SJSA1 (cell line): Measurements from ENCODE around the gene INHBE. TPM values are rescaled to one million over a fixed set of nuclear protein-coding genes. Genes with fewer than 3 reads are reported as not detected.

Source experiments
- DNase-seq, 2 experiments: peaks; one replicate each; pipeline ENCODE4 v3.0.0-alpha.2; 2015 to 2020; ENCODE audit warnings: low spot score in 2 of 2, low read depth in 1 of 2
- H3K27ac ChIP-seq: fragments of 250-450 bp; sonication (Bioruptor Pico); 2 replicates; pipeline ENCODE4 v1.5.1; 2020; ENCODE audit warnings: mild to moderate bottlenecking, moderate library complexity
- H3K27me3 ChIP-seq: fragments of 250-450 bp; sonication (Bioruptor Pico); replicated peaks from 2 replicates; pipeline ENCODE4 v1.5.1; 2020; ENCODE audit warnings: mild to moderate bottlenecking, moderate library complexity
- H3K36me3 ChIP-seq: fragments of 250-450 bp; sonication (Bioruptor Pico); 2 replicates; pipeline ENCODE4 v1.5.1; 2020; ENCODE audit warnings: mild to moderate bottlenecking
- H3K4me1 ChIP-seq: fragments of 250-450 bp; sonication (Bioruptor Pico); replicated peaks from 2 replicates; pipeline ENCODE4 v1.6.1; 2021; ENCODE audit warnings: mild to moderate bottlenecking
- H3K4me3 ChIP-seq: fragments of 250-450 bp; sonication (Bioruptor Pico); 2 replicates; pipeline ENCODE4 v1.5.1; 2020; ENCODE audit warnings: mild to moderate bottlenecking
- H3K9me3 ChIP-seq: fragments of 250-450 bp; sonication (Bioruptor Pico); replicated peaks from 2 replicates; pipeline ENCODE4 v1.5.1; 2020; ENCODE audit warnings: mild to moderate bottlenecking
- total RNA-seq: library from RNA; depleted of rRNA; stranded (reverse); fragments of >200 nt; shearing (Covaris generic); gene quantifications from 2 replicates; pipeline ENCODE4 v1.2.3, GENCODE V29; 2014

INHBE gene
- total RNA-seq, 1 experiment from 2014 or later: 2.2 TPM

GRCh38 chr12:57477710-57478681 lies 22.9 kb downstream of the INHBE start:
- Histone ChIP-seq H3K4me1 (peaks cover 57% of the 10 kb centered on the region), H3K4me3 (no peak overlapping the region), H3K36me3 (no peaks in the 10 kb centered on the region), H3K9me3 (no peaks in the 10 kb centered on the region), H3K27me3 (no peaks in the 10 kb centered on the region), H3K27ac (peak overlapping the region; percentile 4)
- DNase-seq: peak in 1 of 2 experiments; percentile 99

GRCh38 chr12:57479043-57479375 lies 23.9 kb downstream of the INHBE start:
- DNase-seq: no peak
- H3K4me1 ChIP-seq: peaks cover 67% of the 10 kb centered on the region
- H3K4me3 ChIP-seq: no peak overlapping the region
- H3K36me3 ChIP-seq: no peaks in the 10 kb centered on the region
- no peaks in the 10 kb centered on the region for H3K27me3 ChIP-seq
- H3K27ac ChIP-seq: no peak overlapping the region
- H3K9me3 ChIP-seq: no peaks in the 10 kb centered on the region

GRCh38 chr12:57479376-57480115 lies 24.4 kb downstream of the INHBE start, which contains the start of gene ARHGAP9:
ARHGAP9 (minus strand) TSS chr12:57479866; CDS start chr12:57479406, 460 bp downstream.
- Histone ChIP-seq H3K27ac (peak within 1 kb of the TSS; percentile 4), H3K9me3 (no peaks in the 10 kb centered on the region), H3K4me1 (peaks cover 73% of the 10 kb centered on the region), H3K27me3 (no peaks in the 10 kb centered on the region), H3K4me3 (no peak within 1 kb of the TSS), H3K36me3 (no peaks in the 10 kb centered on the region)
- DNase-seq: peak in 1 of 2 experiments; percentile 95

GRCh38 chr12:57481671-57482070 lies 26.6 kb downstream of the INHBE start:
- no peaks in the 10 kb centered on the region for H3K9me3 ChIP-seq
- peak; percentile 99 to 100 for DNase-seq
- H3K4me3 ChIP-seq: no peak overlapping the region
- H3K27me3 ChIP-seq: no peaks in the 10 kb centered on the region
- peaks cover 74% of the 10 kb centered on the region for H3K4me1 ChIP-seq
- peak overlapping the region; percentile 4 for H3K27ac ChIP-seq
- no peaks in the 10 kb centered on the region for H3K36me3 ChIP-seq

- Histone ChIP-seq H3K36me3 (peaks cover 6% of the 10 kb centered on the region), H3K4me3 (no peak overlapping the region), H3K27ac (peak overlapping the region; percentile 31), H3K4me1 (peaks cover 67% of the 10 kb centered on the region), H3K9me3 (0 out of 2 replicates have a peak, but pooled peaks cover 3% of the 10 kb centered on the region), H3K27me3 (no peaks in the 10 kb centered on the region)
- peak; percentile 94 to 100 for DNase-seq
These were observed 28.4 kb downstream of the INHBE start for GRCh38 chr12:57483466-57483865.

- peak in 1 of 2 experiments; percentile 88 for DNase-seq
- Histone ChIP-seq H3K9me3 (0 out of 2 replicates have a peak, but pooled peaks cover 3% of the 10 kb centered on the region), H3K27me3 (no peaks in the 10 kb centered on the region), H3K4me3 (no peak overlapping the region), H3K4me1 (peaks cover 59% of the 10 kb centered on the region), H3K36me3 (peaks cover 27% of the 10 kb centered on the region), H3K27ac (no peak overlapping the region)
These were observed 30.6 kb downstream of the INHBE start for GRCh38 chr12:57485695-57486094.

GRCh38 chr12:57487055-57487596 lies 32.0 kb downstream of the INHBE start:
- Histone ChIP-seq H3K9me3 (0 out of 2 replicates have a peak, but pooled peaks cover 3% of the 10 kb centered on the region), H3K27me3 (no peaks in the 10 kb centered on the region), H3K4me3 (peak overlapping the region; percentile 67), H3K4me1 (peaks cover 45% of the 10 kb centered on the region), H3K27ac (peak overlapping the region; percentile 4), H3K36me3 (peaks cover 42% of the 10 kb centered on the region)
- peak in 1 of 2 experiments; percentile 95 for DNase-seq

GRCh38 chr12:57487597-57488401 lies 32.7 kb downstream of the INHBE start, which contains the start of gene MARS1:
MARS1 (plus strand) TSS chr12:57488068; CDS start chr12:57488091, 23 bp downstream.
- peaks cover 3% of the 10 kb centered on the region; the same call in 1 of the 2 replicates for H3K9me3 ChIP-seq
- peaks cover 48% of the 10 kb centered on the region for H3K36me3 ChIP-seq
- no peaks in the 10 kb centered on the region for H3K27me3 ChIP-seq
- peak; percentile 100 for DNase-seq
- H3K4me3 ChIP-seq: peak within 1 kb of the TSS; percentile 67
- peak within 1 kb of the TSS; percentile 50 for H3K27ac ChIP-seq
- peaks cover 38% of the 10 kb centered on the region for H3K4me1 ChIP-seq

- Histone ChIP-seq H3K4me3 (peak overlapping the region; percentile 67), H3K9me3 (peaks cover 3% of the 10 kb centered on the region; the same call in 1 of the 2 replicates), H3K4me1 (peaks cover 30% of the 10 kb centered on the region), H3K27ac (peak overlapping the region; percentile 50), H3K36me3 (peaks cover 51% of the 10 kb centered on the region), H3K27me3 (no peaks in the 10 kb centered on the region)
- DNase-seq: peak in 1 of 2 experiments; percentile 93
These were observed 33.5 kb downstream of the INHBE start for GRCh38 chr12:57488402-57489156.

- Histone ChIP-seq H3K27me3 (no peaks in the 10 kb centered on the region), H3K27ac (no peak overlapping the region), H3K4me3 (peak overlapping the region; percentile 67), H3K36me3 (peaks cover 56% of the 10 kb centered on the region), H3K9me3 (peaks cover 3% of the 10 kb centered on the region; the same call in 1 of the 2 replicates), H3K4me1 (peaks cover 24% of the 10 kb centered on the region)
- peak in 1 of 2 experiments; percentile 93 for DNase-seq
These were observed 34.1 kb downstream of the INHBE start for GRCh38 chr12:57489157-57489641.

GRCh38 chr12:57490126-57490525 lies 35.0 kb downstream of the INHBE start:
- Histone ChIP-seq H3K4me3 (no peak overlapping the region), H3K36me3 (peaks cover 65% of the 10 kb centered on the region), H3K9me3 (peaks cover 3% of the 10 kb centered on the region; the same call in 1 of the 2 replicates), H3K27me3 (no peaks in the 10 kb centered on the region), H3K27ac (no peak overlapping the region), H3K4me1 (peaks cover 19% of the 10 kb centered on the region)
- DNase-seq: peak in 1 of 2 experiments; percentile 95
